Activated CD4-positive, alpha-beta T cell treated with anti-CD3 and anti-CD28 coated beads, Interleukin-2, amount 50 U/mL, for 1 hour (primary cell): ENCODE results near the gene PCBP1.
A peak's percentile ranks its signal among the peaks of the same experiment; 100 is the strongest.
"Not testable (repeated sequence)": the region's sequence is repeated elsewhere in the genome, so short reads cannot be mapped to it uniquely, and the experiment has no call there.

Experiments
- DNase-seq: peaks from one replicate; pipeline ENCODE4 v3.0.0-alpha.2; 2020

The PCBP1 gene

DNA sequence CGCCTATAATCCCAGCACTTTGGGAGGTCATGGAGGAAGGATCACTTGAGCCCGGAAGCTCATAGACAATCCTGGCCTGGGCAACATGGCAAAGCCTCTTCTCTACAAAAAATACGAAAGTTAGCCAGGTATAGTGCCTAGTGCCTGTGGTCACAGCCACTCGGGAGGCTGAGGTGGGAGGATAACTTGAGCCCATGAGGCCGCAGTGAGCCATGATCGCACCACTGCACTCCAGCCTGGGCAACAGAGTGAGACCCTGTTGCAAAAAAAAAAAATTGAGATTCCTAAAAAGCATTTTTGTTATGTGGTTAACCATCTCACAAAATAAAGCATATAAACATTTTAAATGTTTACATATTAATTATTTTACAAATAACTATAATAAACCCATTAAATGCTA is 13.9 kb downstream of the PCBP1 start:
- DNase-seq, result no peak

DNA sequence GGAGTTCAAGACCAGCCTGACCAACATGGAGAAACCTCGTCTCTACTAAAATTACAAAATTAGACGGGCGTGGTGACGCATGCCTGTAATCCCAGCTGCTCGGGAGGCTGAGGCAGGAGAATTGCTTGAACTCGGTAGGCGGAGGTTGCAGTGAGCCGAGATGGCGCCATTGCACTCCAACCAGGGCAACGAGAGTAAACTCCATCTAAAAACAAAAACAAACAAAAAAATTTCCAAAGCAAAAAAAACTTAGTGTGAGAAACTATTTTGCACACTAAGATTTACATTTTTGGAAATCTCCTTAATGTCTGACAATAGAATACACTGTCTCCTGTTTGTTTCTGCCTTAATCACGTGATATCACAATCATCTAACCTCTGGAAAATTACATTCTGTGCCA is 14.4 kb downstream of the PCBP1 start:
- DNase-seq, result not testable (repeated sequence)

DNA sequence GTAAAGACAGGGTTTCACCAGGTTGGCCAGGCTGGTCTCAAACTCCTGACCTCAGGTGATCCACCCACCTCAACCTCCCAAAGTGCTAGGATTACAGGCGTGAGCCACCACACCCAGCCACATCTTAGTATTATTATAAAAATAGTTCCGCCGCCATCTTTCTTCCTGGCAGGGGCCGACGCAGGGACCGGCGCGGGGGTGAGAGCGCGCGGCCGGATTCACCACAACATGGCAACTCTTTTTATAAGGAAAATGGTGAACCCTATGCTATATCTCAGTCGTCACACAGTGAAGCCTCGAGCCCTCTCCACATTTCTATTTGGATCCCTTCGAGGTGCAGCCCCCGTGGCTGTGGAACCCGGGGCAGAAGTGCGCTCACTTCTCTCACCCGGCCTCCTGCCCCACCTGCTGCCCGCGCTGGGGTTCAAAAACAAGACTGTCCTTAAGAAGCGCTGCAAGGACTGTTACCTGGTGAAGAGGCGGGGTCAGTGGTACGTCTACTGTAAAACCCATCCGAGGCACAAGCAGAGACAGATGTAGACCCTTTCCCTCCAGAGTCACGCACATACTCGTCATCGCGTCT is 15.1 kb downstream of the PCBP1 start:
- not testable (repeated sequence) for DNase-seq

DNA sequence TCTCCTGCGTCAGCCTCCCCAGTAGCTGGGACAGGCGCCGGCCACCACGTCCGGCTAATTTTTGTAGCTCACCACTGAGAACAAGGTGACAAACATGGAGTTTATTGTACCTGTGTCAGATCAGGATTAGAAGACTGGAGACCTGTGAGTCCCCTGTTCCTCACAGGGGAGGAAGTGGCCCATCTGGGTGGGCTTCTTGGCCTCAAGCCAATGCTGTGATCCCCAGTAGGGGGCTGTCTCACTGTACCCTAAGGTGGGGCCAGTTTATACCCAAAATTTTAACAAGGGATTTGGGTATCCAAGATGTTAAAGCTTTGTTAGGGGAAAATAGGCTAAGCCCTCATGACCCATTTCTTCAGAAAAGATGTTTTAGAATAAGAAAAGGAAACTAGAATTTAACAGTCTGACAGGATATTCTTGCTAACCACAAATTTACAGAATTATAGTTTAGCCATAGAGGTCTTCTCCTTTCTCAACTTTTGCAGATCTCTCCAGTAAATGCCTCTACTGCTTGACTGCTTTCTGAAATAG is 16.3 kb downstream of the PCBP1 start:
- DNase-seq, result no peak

DNA sequence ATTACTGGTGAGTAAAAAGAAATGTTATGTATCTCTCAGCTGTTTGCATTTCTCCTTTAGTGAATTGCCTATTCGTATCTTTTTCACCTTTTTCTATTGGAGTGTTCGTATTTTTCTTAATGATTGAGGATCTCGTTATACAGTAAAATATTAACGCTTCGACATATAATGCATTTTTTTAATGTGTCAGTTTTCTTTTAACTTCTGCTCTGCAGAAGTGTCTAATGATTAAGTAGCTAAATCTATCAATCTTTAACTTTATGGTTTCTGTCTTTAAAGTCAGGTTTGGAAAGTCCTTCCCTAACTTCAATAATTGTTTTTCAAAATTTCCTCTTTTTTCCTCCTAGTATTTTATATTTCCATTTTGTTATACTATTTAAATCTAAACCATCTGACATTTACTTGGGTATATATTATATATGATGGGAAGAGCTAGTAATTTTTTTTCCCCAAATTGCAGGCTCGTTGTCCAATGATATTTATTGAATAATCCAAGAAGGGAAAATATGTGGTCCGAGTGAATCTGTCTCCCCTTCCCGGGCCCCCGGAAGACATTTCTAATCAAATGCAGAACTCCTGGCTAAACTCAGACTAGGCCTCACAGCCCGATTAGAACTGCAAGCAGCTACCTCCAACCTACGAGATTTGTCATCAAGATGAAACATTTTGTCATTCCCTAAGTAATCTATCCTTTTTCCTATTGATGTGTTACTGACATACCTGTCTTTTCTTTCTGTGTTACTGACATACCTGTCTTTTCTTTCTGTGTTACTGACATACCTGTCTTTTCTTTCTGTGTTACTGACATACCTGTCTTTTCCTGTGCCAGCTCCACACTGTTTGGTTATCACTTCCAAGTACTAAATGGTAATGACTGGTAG is 17.2 kb downstream of the PCBP1 start:
- peak; percentile 23 for DNase-seq

DNA sequence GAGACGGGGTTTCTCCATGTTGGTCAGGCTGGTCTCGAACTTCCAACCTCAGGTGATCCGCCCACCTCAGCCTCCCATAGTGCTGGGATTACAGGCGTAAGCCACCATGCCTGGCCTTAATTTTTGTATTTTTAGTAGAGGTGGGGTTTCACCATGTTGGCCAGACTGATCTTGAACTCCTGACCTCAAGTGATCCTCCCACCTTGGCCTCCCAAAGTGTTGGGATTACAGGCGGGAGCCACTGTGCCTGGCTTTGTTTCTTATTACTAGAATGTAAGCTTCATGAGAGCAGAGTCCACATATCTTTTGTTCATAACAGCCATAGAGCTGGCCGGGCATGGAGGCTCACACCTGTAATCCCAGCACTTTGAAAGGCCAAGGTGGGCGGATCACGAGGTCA is 18.9 kb downstream of the PCBP1 start:
- not testable (repeated sequence) for DNase-seq

DNA sequence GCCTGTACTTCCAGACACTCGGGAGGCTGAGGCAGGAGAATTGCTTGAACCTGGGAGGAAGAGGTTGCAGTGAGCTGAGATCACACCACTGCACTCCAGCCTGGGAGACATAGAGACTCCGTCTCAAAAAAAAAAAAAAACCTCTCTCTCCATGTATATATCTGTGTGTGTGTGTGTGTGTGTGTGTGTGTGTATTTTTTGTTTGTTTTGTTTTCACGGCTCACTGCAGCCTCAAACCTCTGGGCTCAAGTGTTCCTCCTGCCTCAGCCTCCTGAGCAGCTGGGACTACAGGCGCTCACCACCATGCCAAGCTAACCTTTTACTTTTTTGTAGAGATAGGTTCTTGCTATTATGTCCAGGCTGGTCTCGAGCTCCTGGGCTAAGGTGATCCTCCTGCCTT is 23.1 kb downstream of the PCBP1 start:
- DNase-seq, result not testable (repeated sequence)

DNA sequence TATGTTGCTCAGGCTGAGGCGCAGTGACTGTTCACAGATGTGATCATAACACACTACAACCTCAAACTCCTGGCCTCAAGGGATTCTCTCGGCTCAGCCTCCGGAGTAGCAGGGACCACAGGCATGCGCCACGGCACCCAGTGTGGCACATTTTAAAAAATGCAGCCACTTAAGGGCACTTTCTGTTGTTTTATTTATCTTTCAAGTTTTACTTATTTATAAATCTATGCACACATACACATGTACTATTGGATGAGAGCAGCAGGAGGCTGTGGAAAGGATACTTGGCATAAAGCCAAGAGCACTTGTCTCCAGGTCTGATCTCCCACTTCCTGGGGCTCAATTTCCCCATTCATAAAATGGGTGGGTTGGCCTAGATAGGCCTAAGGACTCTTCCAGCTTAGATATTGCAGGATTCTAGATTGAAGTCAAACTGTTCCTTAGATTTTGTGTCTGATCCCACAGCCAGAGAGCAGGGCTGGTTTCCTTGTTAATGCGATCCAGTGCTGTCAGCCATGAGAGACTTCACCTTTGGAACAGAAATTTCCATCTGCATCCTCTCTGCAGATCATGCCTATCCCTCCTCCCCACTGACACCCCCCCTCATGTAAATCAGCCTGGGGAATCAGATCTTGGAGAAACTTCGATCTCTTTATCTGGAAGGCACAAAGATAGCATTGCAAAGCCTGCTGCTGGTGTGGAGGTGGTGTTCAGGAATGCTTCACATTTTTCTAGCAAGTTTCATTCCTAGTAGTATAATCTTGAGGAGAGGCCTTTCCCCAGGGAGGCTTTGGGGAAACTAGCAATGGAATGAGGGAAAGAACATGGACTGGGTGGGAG is 24.7 kb downstream of the PCBP1 start:
- DNase-seq, result no peak

DNA sequence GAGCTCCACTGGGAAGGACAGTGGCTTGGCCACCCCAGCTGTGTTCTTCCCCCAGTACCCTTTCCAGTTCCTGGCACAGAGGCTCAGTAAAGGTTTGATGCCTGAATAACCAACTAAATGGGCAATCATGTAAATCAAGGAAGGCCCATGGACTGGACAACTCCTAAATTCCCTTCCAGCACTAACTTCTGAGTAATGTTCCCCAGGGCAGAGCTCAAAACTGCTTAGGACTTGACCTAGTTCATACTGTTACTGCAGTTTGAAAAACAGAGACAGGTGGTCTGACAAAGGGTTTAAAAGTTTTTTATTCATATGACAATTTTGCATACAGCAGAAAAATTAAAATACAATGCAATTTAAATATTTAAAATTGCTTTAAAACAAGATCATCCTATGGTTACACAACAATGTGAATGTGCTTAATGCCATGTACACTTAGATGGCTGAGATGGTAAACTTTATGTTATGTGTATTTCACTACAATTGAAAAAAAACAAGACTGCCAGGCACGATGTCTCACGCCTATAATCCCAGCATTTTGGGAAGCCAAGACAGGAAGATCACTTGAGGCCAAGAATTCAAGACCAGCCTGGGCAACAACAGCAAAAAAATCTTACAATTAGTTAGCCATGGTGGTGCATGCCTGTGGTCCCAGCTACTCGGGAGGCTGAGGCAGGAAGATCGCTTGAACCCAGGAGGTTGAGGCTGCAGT is 26.2 kb downstream of the PCBP1 start:
- no peak for DNase-seq

DNA sequence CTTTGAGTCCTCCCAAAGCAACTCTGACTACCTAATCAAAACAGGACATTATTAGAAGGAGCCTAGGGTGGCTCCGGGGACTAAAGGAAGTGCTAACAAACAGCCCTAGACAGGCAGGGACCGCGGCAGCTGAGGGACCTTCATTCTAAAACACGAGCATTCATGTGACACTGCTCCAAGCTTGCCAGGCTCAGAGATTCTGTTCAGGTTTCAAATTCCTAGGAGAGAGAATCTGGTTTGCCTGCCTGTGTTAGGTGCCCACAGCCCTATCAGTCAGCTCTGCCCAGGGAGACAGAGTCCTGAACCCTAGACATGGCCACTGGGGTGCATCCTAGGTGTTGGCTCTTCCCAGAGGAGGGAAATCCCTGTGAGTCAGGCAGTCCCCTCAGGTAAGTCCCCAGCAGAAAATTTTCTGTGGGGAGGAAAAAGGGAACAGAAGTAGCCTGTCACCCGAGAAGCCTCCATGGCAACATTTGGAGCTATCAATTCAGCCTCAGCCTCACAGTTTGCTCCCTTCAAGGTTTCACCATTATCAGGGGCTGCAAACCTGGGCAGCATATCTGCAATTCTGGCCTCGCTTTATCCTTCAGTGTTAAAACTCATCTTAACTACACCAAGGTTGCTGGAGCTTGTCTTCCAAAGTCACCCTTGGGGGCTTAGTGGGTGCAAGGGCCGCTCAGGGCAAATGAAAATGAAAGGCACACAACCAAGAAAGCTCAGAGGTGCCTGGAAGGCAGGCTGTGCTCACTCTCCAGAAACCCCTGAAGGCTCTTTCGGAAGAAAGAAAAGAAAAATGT is 28.6 kb downstream of the PCBP1 start:
- DNase-seq, result no peak

DNA sequence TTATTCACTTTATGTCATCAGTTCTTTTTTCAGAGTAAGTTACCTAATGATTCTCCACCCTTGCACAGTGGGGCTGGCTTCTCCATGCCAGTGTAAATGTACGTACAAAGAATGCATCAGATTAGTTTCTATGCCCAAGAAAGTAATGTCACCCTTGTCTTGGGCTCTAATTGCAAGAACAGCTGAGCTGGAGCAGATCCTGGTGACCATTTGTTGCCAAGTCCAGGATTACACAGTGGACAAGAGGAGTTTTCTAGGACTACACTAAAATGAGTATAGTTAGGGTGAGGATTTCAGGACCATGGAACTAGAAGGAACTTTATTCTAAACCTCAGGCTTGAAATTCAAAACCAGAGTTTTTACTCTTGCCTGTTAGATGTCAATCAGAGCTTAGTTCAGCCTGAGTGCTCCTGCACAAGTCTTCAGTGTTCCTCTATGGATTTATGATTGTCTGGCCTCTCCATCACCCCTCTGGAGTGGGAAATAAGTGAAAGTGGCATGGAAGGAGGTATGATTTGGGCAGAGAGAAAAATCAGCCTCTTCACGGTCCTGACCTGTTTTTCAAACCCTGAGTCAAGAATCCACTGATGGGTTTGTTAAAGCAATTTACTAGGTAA is 29.8 kb downstream of the PCBP1 start:
- no peak for DNase-seq

DNA sequence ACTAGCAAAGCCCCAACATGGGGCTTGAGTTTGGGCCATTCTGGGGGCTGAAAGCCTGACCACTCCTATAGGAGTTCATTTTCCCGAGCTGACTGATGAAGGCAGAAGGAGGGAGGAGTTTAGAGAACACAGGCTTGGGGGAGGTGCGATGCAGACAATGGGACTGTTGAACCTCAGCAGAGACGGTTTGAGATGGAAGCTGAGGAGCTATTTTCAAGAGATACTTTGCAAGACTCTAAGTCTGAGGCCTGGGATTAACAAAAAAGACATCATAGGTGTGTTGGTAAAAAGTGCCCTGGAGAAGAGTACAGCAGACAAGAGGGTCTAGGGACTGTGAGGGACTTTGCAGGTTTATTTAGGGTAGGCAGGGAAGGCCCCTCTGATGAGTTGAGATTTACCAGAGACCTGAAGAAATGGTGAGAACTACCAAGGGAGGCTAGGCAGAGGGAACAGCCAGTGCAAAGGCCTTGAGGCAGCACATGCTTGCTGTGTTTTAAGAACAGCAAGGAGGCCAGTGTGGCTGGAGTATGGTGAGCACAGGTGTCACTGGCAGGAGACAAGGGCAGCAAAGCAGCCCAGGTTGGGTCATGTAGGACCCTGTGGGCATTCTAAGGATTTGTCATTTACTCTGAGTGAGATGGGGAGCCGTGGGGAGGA is 31.6 kb downstream of the PCBP1 start:
- DNase-seq, result no peak

DNA sequence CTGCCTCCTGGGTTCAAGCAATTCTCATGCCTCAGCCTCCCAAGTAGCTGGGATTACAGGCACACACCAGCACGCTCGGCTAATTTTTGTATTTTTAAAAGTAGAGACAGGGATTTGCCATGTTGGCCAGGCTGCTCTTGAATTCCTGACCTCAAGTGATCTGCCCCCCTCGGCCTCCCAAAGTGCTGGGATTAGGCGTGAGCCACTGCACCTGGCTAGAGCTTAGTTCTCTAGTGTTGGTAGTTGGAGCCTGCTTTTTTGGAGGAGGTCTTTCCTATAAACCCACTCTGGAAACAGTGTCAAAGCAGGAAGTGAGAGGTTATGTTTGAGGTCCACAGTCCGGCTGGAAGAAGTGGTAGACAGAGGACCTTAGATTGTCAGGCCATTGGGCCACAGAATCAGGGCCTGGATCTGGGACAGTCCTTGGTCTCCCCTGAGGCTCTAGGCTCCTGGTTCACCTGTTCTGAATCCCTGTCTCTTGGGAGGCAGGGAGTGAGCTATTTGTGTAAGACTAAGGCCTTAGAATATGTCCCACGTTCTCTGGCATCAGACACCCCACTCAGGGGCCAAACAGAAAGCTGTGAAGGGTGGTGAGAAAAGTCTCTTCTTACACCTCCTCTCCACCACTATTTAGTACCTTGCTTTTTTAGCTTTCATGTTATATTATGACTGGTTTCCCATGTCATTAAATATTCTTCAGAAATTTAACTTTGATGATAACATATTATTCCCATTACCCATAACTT is 34.5 kb downstream of the PCBP1 start:
- no peak for DNase-seq

DNA sequence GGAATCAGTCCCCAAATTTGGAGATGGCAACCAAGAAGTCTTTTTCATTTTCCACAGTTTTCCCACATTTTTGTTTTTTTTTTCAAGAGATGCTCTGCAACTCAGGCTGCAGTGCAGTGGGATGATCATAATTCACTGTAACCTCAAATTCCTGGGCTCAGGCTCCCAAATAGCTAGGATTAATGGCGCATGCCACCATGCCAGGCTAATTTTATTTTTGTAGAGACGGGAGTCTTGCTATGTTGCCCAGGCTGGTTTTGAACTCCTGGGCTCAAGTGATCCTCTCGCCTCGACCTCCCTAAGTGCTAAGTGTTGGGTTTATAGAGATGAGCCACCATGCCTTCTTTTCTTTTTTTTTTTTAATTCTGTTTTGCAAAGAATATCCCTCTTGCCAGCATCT is 35.2 kb downstream of the PCBP1 start:
- no peak for DNase-seq

DNA sequence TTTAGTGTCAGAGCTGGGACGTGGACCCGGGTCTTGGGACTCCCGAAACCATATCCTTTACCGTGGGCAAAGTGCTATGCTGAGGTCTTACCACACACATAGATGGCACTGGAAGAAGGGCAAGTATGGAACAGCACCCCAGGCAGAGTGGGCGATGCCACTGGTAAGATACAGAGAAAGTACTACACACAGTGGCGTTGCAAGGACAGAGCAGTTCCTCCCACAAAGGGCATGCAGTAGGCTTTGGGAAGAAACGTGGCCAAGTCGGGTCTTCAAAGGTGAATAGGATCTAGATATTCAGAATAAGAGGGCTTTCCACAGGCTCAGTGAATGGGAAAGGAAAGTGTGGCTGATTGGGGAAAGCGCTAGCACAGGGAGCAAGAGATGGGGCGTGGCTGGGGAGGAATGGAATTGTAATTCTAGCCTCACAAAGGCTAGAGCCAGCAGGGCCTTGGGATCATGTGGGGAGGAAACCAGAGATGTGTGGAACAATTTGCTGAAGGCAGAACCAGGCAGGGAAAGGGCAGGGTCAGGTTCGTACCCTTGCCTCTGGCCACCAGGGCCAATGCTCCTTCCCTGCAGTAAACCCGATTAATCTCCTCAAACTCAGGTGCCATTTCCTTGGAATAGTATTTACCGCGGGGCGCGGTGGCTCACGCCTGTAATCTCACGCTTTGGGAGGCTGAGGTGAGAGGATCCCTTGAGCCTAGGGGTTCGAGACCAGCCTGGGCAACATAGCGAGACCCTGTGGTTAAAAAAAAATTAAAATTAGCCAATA is 36.0 kb downstream of the PCBP1 start:
- no peak for DNase-seq

DNA sequence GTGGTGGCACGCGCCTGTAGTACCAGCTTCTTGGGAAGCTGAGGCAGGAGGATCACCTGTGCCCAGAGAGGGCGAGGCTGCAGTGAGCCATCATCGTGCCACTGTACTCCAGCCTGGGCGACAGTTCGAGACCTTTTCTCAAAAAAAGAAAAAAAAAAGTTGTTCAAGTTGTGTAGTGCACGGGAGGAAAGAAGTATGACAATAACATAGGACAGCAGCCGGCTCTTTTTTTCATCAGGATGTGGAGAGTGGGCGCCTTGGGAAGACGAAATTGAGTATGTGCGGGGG is 36.5 kb downstream of the PCBP1 start:
- no peak for DNase-seq

DNA sequence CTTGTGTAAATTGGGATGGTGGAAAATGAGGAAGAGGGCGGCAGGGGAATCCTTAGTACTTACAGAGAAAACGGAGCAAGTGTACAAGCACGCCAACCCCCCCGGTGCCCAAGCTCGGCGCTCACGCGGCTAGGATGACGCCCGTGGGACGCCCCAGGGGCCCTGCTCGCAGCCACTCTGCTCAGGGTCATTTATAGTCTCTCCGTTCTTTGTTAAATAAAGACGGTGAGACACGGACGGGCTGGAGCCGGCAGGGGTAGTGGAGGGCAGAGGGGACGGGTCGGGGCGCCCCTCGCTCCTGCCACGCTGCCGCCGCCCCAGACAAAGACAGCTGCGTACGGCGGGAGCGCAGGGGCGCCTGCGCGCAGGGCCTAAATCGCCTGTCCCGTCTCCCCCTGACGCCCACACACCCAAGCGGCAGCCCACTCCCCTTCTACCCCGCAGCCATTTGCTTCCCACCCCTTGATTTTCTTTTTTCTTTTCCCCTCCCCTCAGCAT is 37.8 kb downstream of the PCBP1 start:
- peak; percentile 64 for DNase-seq

DNA sequence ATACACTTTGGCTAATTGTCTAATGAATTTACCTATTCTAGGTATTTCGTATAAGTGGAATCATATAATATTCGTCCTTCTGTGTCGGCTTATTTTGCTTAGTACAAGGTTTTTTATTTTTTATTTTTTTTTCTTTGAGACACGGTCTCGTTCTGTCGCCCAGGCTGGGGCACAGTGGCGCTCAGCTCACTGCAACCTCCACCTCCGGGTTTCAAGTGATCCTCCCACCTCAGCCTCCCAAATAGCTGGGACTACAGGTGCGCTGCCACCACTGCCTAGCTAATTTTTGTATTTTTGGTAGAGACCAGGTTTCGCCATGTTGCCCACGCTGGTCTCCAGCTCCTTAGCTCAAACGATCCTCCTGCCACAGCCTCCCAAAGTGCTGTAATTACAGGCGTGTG is 38.2 kb downstream of the PCBP1 start:
- DNase-seq, result no peak

DNA sequence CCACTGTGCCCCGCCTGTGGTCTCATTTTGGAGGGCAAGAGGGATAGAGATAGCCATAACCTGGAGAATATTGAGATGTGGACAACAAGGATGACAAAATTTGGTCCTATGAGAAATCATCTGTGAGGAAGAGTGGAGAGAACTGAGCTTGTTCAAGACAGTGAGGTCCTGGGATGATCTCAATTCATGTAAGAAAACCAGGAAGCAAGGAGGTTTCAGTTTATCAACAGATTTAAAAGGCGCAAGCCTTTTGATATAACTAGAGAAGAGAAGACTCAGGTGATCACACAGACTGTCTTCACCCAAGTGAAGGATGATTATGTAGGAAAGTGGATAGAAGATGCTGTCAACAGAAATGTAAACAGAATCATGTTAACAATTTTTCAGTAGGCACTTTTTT is 39.1 kb downstream of the PCBP1 start:
- DNase-seq, result no peak
